HG03039 (cell line): ENCODE data around the gene OR5B12.
"Not testable (repeated sequence)": the region's sequence is repeated elsewhere in the genome, so short reads cannot be mapped to it uniquely, and the experiment has no call there.

Source experiments
- ATAC-seq: cut with Tn5 transposase; IDR thresholded peaks from one replicate; pipeline ENCODE4 v1.9.1; 2021; ENCODE audit warnings: mild to moderate bottlenecking, moderate library complexity; ENCODE audit not compliant: unreplicated experiment

The OR5B12 gene

GRCh38 chr11:58442136-58442535 lies at the start of gene OR5B12:
TSS of gene OR5B12 (minus strand) at chr11:58442236. CDS start at chr11:58440151, 2,085 bp downstream.
- ATAC-seq: no peak

DNA sequence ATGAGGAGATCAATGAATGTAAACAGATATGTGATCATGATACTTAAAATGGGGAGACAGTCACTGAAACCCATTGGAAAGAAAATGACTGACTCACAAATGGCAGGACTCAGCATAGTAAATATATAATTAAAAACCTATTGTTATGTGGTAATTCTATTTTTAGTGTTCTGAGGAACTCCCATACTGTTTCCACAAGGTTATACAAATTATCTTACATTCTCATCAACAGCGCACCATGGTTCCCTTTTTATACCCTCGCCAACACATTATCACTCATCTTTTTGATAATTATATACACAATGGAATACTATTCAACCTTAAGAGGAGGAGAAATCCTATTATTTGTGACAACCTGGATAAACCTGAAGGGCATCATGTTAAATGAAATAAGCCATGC lies 48.8 kb upstream of the OR5B12 start:
- no peak for ATAC-seq

- ATAC-seq: no peak
Measured at GRCh38 chr11:58487170-58487569, 45.1 kb upstream of the OR5B12 start.

DNA sequence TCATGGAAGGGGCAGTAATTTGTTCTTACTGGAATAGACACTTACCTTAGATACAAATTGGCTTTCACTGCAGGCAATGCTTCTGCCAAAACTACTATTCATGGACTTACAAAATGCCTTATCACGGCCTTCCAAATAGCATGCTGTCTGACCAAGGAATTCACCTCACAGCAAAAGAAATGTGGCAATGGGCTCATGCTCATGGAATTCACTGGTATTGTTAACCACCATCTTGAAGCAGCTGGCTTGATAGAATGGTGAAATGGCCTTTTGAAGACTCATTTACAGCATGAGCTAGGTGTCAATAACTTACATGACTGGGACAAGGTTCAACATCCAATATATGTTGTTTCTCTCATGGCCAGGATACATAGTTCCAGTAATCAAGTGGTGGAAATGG lies 43.9 kb upstream of the OR5B12 start:
- no peak for ATAC-seq

GRCh38 chr11:58471892-58472291 lies 29.9 kb upstream of the OR5B12 start:
- ATAC-seq: no peak

GRCh38 chr11:58466293-58466692 lies 24.3 kb upstream of the OR5B12 start:
- ATAC-seq: no peak

- ATAC-seq: no peak
Measured at GRCh38 chr11:58465690-58466089, 23.7 kb upstream of the OR5B12 start.

- ATAC-seq: no peak
Measured at GRCh38 chr11:58451585-58451984, 9.5 kb upstream of the OR5B12 start.

- ATAC-seq: no peak
Measured at GRCh38 chr11:58446294-58446693, 4.3 kb upstream of the OR5B12 start.

- ATAC-seq: no peak
Measured at GRCh38 chr11:58444300-58444699, 2.3 kb upstream of the OR5B12 start.

- no peak for ATAC-seq
Measured at GRCh38 chr11:58438486-58438885, 3.5 kb downstream of the OR5B12 start.

DNA sequence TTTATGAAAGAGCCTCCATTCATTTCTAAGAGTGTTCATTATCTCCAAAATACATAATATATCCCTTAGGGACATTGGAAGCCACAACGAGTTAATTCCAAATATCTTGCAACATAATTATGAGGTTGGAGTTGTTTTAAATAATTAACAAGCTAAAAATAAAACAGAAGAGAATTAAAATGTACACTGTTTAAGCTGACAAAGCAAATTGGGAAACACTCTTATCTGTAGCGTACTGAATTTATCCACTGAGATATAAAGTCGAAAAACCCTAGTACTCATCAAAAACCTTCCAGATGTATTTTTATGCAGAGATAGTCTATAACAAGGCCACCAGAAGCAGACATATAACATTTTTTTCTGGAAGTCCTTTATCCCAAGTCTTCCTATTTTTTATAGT lies 7.8 kb downstream of the OR5B12 start:
- ATAC-seq: no peak

DNA sequence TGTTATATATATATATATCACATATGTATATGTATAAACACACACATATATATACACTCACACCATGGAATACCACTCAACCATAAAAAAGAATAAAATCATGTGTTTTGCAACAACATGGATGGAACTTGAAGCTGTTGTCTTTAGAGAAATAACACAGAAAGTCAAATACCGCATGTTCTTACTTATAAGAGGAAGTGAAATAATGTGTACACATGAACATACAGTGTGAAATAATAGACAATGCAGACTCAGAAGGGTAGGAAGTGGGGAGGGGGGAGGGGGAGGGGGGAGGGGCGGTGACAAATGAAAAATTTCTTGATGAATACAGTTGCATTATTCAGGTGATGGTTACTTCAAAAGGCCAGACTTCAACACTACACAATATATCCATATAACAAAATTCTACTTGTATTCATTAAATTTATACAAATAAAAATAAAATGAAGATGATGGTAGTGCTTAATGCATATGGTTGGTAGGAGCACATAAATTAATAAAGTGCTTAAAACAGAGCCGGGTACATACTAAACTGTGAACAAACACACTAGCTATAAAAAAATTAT lies 8.3 kb downstream of the OR5B12 start:
- no peak for ATAC-seq

GRCh38 chr11:58429273-58429672 lies 12.8 kb downstream of the OR5B12 start:
- no peak for ATAC-seq

DNA sequence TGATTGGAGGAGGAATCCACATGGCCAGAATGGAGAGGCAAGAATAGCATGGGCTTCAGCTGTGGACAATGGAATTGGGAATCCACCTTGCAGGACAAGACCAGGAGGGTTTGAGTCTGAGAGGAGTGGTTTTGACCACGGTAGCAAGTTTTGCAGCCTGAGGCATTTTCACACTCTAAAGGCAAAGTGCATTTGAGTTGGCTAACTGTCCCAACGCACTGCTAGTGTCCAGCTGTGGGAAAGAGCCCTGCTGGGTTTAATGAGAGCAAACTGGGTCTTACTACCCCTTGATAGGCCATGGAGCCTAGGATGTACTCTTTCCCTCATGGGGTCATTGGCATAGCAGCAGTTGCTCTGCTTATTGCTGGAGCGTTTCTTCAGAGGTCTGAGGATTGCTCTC lies 14.0 kb downstream of the OR5B12 start, which contains the start of gene OR5B2:
OR5B2 (minus strand) TSS at position 101 of the 400 bp plus-strand sequence. CDS start 4,860 bp downstream, outside the sequence.
- ATAC-seq: no peak

DNA sequence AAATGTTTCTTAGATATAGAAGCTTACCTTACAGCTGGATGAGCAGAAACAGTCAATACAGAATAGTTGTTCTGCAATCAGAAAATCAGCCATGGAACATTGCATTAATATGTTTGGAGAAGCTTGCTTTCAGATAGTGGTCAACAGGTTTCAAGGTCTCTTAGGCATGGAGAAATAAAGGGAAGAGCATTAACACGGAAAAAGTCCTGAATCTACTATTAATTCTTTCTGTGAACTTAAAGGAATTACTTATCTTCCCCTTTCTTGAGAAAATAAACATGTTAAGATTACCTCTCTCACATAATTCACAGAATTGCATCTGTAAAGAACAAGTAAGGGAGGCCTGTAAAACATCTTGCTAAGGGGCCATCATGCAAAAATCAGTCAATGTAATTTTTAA lies 35.3 kb downstream of the OR5B12 start, which contains the start of gene OR5B3:
OR5B3 (minus strand) TSS at position 101 of the 400 bp plus-strand sequence. CDS start 3,465 bp downstream, outside the sequence.
- no peak for ATAC-seq

DNA sequence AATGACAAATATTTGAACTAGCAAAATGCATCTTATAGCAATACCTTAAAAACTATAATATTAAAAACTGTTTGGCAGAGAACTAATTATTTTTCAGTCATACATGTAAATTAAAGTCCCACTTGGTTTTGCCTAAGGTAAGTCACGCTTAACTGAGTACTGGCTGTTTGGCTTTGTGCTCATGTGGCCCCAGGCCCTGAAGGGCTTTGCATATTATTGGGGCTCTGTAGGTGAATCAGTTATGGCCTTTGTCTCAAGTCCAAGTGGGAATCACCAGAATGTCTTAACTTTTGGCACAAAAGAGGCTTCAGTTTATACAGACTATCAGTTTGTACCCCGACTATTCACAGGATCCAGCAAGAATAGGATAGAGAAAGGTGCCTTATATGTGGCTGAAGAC lies 42.4 kb downstream of the OR5B12 start:
- not testable (repeated sequence) for ATAC-seq

DNA sequence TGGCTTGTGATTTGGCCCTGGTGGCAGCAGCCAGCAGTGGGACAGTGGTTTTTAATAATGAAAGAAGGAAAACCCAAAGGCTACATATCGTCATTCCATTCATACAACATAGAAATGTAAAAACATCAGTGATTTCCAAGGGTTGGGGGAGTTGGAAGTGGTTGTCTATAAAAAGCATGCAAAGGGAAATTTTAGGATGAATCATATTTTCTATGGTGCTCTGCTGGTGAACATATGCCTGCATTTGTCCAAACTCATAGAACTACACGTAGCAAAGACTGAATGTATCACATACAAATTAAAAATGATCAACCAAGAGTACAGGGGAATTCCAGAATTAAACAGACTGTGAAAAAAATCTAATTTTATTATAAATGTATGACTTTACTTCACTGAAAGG lies 46.5 kb downstream of the OR5B12 start:
- no peak for ATAC-seq

- no peak for ATAC-seq
Measured at GRCh38 chr11:58394195-58394594, 47.8 kb downstream of the OR5B12 start.

- no peak for ATAC-seq
Measured at GRCh38 chr11:58392746-58393145, 49.3 kb downstream of the OR5B12 start.

- ATAC-seq: no peak
Measured at GRCh38 chr11:58391879-58392278, 50.2 kb downstream of the OR5B12 start.

GRCh38 chr11:58390551-58391063 lies 51.4 kb downstream of the OR5B12 start:
- ATAC-seq: no peak
